GM12872 (cell line): Measurements from ENCODE around the gene ARRDC2.

Experiments
- CTCF ChIP-seq: IDR thresholded peaks from 3 replicates; pipeline ENCODE4 v1.5.1; 2011; ENCODE audit warnings: low read depth, mild to moderate bottlenecking, low read length, moderate library complexity; ENCODE audit not compliant: insufficient read depth

ARRDC2 gene

DNA sequence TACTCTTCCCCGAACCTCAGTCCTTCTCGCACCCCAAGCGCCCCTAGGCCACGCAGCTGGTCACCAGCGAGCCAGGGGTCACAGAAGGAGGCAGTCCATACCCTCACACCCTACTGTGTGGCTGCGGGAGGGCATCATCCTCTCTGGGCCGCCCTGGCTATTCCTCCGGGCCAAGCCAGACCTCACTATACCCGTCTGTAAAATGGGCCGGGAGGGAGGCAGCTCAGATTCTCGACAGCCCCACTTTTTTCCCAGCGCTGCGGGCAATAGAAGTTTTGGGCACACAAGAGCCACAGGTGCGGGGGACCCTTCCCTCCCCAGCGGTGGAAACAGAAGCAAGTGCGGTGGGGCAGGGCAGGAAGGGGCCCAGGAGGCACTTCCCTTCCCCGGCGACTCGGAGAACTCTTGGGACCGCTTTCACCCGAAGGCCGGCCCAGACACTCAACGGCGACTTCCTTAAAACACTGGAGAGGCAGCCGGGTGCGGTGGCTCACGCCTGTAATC is 5.6 kb upstream of the ARRDC2 start:
- no peak for TF ChIP-seq CTCF

DNA sequence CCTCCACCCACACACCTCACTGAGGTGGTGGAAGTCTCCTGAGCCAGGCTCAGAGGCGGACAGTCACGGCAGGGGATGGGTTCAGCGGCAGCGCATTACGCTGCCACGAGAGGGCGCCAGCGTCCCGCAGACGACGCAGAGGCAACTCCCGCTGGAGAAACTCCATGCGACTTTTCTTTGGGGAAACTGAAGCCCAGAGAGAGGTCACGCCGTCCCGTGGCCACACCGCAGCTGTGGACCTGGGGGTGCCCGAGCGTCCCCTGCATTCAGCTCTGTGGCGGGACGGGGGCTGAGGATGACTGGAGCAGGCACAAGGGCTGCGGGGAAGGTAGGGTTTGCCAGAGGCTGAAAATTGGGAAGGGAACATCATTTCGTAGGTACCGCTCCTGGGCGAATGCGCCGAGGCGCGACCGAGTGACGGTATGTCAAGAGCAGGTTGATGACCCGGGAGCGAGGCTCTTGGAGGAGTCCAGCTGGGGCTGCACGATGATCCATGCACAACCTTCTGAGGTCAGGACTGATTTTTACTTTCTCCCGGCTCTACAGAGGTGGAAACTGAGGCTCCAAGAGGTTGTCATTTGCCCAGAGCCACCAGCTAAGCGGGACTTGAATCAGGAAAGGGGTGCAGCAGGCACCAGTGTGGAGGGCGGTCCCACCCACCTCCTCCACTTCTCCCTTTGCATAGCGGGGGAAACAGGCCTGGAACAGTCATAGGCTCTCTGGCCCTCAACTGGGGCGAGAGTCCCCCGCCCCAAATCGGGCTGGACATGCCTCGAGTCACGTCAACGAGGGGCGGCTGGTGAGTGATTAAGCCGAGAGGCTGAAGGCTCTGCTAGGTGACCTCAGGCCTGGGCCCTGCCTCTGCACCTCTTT is 690 bp upstream of the ARRDC2 start:
- peak; percentile 99 for TF ChIP-seq CTCF

GRCh38 chr19:18008814-18009213 is 844 bp downstream of the ARRDC2 start:
- TF ChIP-seq CTCF: no peak

- TF ChIP-seq CTCF: no peak
Observed at GRCh38 chr19:18009412-18010066, 1.6 kb downstream of the ARRDC2 start.

- no peak for TF ChIP-seq CTCF
Observed at GRCh38 chr19:18010149-18010548, 2.2 kb downstream of the ARRDC2 start.

- TF ChIP-seq CTCF: no peak
Observed at GRCh38 chr19:18013210-18014111, 5.5 kb downstream of the ARRDC2 start.

DNA sequence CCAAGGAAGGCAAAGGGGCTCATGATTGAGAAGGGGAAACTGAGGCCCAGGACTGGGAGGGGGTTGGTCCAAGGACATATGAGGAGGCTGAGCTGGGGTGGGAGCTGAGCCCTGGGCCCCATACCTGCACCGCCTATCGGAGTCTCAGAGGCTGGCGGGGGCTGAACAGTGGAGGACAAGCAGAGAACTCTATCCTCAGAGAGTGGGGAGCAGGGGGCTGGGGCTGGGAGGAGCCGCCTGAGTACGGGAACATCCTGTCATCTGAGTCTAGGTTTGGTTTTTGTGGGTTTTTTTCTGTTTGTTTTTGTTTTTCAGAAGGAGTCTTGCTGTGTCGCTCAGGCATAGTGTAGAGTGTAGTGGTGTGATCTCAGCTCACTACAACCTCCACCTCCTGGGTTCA is 6.2 kb downstream of the ARRDC2 start:
- TF ChIP-seq CTCF: no peak
